BE2C (cell line): ENCODE data around the gene PDZRN4.

Experiments used
- DNase-seq: peaks from one replicate; pipeline ENCODE4 v3.0.0-alpha.2; 2020
- H3K27me3 ChIP-seq: fragments of 250-450 bp; sonication (Bioruptor Pico); 2 replicates; pipeline ENCODE4 v1.5.1; 2020; ENCODE audit warnings: mild to moderate bottlenecking
- H3K36me3 ChIP-seq: fragments of 250-450 bp; sonication (Bioruptor Pico); 2 replicates; pipeline ENCODE4 v1.5.1; 2020; ENCODE audit warnings: mild to moderate bottlenecking
- H3K4me1 ChIP-seq: fragments of 250-450 bp; sonication (Bioruptor Pico); 2 replicates; pipeline ENCODE4 v1.5.1; 2020
- H3K4me3 ChIP-seq: 2 replicates; pipeline ENCODE4 v1.5.1; 2011; ENCODE audit warnings: low read depth, low read length
- H3K9me3 ChIP-seq: fragments of 250-450 bp; sonication (Bioruptor Pico); 2 replicates; pipeline ENCODE4 v1.5.1; 2020
- CTCF ChIP-seq: IDR thresholded peaks from 2 replicates; pipeline ENCODE4 v1.5.1; 2012; ENCODE audit warnings: mild to moderate bottlenecking, low read depth, low read length

PDZRN4 gene

DNA sequence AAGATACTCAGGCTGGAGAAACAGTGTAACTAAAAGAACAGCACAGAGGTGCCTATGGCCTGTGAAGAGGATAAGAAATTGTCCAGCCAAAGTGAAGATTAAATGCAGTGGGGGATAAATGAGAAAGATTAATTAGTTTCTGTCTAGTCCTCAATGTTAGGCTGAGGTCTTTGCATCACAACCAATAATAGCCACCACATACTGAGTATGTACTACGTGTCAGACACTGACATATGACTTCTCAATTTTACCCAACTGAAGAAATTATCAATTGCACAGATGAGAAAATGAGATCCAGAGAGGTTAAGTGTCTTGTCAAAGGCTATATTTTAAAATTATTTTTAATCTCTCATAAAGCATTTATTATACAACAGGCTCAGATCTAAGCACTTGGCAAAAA, 285.9 kb downstream of the PDZRN4 start:
- no peak for TF ChIP-seq CTCF
- H3K36me3 ChIP-seq = no peaks in the 10 kb centered on the region
- no peak for DNase-seq
- no peak overlapping the region for H3K4me3 ChIP-seq
- no peaks in the 10 kb centered on the region for H3K9me3 ChIP-seq
- no peaks in the 10 kb centered on the region for H3K4me1 ChIP-seq
- H3K27me3 ChIP-seq = no peaks in the 10 kb centered on the region

DNA sequence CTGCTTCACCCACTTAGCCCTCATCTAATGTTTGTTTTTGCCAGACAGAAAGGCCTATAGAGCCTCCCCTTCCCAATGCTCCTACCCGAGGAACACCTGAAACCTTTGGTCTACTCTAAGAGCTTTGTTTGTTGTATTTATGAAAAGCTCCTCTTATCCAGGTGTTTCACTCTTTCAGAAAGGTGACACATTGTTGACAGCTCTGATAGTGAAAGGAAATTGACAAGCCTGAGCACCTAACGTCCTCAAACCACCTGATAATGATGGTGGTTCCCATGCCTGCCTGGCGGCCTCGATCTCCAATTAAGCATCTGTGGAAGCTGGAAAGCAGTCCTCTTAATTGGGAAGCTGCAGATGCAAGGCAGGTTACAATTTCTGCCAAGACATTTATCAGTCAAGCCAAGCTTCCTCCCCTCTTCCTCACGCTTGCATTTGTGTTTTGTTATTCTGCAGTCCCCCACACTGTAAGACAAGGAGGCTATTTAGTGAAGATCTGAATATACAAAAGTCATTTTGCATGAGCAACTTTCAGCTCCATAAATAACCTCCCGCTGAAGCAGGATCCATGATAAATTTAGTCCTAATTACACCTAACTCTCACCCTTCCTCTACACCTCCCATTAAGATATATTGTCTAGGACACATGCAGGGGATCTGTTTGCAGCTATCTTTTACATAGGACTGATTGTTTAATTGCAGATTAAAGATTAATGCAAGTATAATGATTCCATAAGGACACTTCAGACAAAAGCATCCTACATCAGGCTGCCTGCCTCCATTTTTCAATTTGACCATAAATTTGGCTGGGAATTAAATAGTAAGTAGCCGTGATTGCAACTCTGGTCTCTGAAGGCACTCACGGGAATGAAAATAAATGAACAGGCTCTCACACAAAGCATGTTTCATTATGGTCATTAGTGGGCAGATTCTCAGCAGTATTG, 288.6 kb downstream of the PDZRN4 start:
- no peaks in the 10 kb centered on the region for H3K4me1 ChIP-seq
- no peaks in the 10 kb centered on the region for H3K27me3 ChIP-seq
- no peak for DNase-seq
- no peaks in the 10 kb centered on the region for H3K36me3 ChIP-seq
- no peaks in the 10 kb centered on the region for H3K9me3 ChIP-seq
- H3K4me3 ChIP-seq = no peak overlapping the region
- TF ChIP-seq CTCF = no peak

DNA sequence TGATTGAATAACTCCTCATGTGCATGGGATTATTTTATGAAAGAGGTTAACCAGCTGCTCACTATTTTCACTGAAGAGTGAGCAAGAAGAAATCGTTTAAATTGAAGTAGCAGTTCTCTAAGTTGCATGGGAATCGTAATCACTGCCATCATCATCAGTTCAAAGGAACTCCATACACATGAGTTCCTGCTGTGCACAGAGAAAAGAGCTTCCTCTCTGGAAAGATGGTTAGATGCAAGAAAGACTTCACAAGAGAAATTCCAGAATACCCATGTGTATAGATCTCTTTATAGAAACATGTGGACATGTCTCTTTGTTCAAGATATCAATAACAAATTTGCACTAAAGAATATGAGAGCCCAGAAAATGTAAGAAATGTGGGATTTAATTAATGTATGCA, 291.3 kb downstream of the PDZRN4 start:
- Histone ChIP-seq H3K4me3 (no peak overlapping the region), H3K9me3 (no peaks in the 10 kb centered on the region)
- no peak for DNase-seq

DNA sequence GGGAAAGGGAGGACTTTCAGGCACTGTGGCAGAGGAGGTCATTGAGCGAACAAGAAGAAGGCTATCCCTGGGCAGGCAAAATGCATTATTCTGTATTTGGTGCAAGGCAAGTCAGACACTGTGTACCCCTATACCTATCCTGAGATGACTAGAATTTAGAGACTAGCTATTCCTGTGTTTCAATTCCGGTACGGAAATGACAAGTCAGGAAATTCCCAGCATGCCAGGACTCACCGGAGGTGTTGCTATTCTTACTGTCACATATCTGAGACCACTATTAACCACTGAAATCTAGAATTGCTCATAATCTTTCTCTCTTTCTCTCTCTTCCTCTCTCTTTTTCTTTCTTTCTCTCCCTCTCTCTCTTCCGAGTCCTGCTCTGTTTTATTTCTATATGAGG, 297.1 kb downstream of the PDZRN4 start:
- no peak for DNase-seq
- H3K9me3 ChIP-seq = no peaks in the 10 kb centered on the region
- H3K4me1 ChIP-seq = no peaks in the 10 kb centered on the region
- H3K36me3 ChIP-seq = no peaks in the 10 kb centered on the region
- TF ChIP-seq CTCF = no peak
- no peak overlapping the region for H3K4me3 ChIP-seq
- no peaks in the 10 kb centered on the region for H3K27me3 ChIP-seq

More for the DNA sequence above, 291.3 kb downstream of the PDZRN4 start:
- Histone ChIP-seq H3K4me1 (no peaks in the 10 kb centered on the region), H3K27me3 (no peaks in the 10 kb centered on the region), H3K36me3 (no peaks in the 10 kb centered on the region)
- TF ChIP-seq CTCF = no peak

DNA sequence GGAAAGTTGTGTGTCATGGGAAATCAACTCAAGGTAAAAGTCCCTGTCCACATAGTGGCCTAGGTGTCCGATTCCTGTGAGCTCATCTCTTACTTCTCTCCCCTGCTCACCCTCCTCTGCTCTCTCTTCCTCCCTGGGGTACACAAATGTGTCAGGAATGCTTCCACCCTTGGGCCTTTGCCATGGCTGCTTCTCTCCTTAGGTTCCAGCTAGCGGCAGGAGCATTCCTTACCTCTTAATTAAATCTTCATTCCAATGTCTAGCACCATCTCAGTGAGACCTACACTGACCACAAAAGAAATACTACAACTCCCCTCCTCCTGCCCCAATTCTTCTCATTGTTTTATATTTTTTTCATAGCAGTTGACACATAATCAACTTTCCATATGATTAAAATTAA, 298.6 kb downstream of the PDZRN4 start:
- Histone ChIP-seq H3K36me3 (no peaks in the 10 kb centered on the region), H3K27me3 (no peaks in the 10 kb centered on the region; the same call in 1 of the 2 replicates), H3K9me3 (no peaks in the 10 kb centered on the region), H3K4me1 (no peaks in the 10 kb centered on the region), H3K4me3 (no peak overlapping the region)
- no peak for DNase-seq
- TF ChIP-seq CTCF = no peak

DNA sequence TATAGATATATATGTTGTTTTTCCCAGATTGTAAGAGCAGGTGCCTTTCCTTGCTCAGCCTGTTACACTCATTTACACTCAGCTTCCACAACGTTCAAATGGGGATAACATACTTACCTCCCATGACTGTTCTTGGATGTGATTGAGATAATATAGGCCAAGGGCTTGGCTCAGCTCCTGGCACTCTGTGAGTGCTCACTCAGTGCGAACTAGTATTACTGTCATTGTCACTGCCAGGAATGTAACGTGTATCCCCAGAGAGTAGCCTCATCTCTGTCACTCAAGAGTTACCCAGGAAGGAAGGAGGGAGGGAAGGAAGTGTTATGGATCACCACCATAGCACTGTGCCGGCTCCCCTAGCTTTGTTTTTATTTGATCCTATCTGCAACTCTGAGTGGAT, 307.9 kb downstream of the PDZRN4 start:
- Histone ChIP-seq H3K4me1 (no peaks in the 10 kb centered on the region), H3K4me3 (no peak overlapping the region), H3K9me3 (no peaks in the 10 kb centered on the region), H3K27me3 (no peaks in the 10 kb centered on the region; the same call in 1 of the 2 replicates), H3K36me3 (no peaks in the 10 kb centered on the region)
- TF ChIP-seq CTCF = no peak
- DNase-seq = no peak
